ENCODE results near the gene CTIF.
A peak's percentile ranks its signal among the peaks of the same experiment; 100 is the strongest.

The CTIF gene

GRCh38 chr18:48663931-48664847 lies 125.4 kb downstream of the CTIF start:
- DNase-seq (ENCODE audit: low read depth, low spot score) = no peak

GRCh38 chr18:48665654-48666053 lies 126.8 kb downstream of the CTIF start:
- no peak for DNase-seq (ENCODE audit: low read depth, low spot score)

DNA sequence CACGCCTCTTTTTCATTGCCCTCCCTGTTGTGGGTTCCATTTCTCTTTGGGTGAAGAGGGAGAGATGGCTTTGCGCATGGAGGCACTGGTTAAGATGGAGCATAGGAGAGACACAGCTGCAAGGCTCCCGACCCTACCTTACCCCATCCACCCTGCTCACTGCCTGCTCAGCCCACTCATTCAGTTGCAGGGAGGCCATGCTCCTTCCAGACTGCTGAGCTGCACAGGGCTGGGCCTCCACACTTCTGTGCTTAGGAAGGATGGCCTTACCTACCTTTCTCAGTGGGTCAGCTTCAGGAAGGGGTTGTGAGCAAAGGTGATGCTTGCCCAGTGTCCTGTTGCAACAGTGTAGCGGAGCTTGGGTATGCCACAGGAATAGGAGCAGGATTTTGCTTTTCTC lies 127.8 kb downstream of the CTIF start:
- DNase-seq (ENCODE audit: low read depth, low spot score) = no peak

DNA sequence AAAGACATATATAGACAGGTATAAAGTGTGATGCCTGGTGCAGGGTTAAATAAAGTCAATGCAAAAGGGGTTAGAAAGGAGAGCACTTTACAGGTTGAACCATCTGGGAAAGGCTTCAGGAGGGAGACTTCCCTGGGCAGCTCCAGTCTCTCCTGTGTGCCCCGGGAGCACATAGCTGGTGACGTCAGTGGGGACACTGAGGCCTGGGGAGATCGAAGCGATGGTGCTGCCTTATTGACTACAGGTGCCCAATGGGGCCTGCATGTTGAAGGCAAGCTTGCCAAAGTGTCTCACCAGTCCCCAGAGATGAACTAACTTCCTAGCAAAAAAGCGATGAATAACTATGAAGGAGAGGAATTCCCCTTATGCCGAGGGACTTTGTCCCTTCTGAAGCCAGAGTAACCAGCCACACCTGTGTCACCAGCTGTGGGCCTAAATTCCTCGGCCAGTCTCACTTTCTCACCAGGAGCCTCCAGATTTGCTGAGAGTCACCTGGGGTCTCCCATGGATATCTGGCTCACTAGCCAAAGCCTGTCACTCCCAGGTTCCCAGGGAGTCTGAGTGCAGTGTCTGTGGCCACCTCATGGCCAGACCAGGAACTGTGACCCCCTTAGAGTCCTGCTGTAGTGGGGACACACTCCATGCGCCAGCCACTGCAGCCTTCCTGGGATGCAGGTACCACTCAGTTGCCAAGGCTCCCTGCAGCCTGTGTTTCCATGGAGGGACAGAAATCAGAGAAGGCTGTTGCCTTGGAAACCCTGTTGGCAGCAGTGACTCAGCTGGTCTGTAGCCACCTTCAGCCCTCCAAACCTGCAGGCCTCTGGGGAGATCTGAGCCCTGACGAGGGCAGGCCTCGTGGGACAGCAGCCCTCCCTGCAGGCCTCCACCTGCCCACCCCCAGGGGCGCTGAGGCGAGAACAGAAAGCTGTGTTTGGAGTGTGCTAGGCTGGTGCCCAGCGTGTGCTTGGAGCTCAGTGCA lies 128.7 kb downstream of the CTIF start:
- DNase-seq (ENCODE audit: low read depth, low spot score) = no peak

DNA sequence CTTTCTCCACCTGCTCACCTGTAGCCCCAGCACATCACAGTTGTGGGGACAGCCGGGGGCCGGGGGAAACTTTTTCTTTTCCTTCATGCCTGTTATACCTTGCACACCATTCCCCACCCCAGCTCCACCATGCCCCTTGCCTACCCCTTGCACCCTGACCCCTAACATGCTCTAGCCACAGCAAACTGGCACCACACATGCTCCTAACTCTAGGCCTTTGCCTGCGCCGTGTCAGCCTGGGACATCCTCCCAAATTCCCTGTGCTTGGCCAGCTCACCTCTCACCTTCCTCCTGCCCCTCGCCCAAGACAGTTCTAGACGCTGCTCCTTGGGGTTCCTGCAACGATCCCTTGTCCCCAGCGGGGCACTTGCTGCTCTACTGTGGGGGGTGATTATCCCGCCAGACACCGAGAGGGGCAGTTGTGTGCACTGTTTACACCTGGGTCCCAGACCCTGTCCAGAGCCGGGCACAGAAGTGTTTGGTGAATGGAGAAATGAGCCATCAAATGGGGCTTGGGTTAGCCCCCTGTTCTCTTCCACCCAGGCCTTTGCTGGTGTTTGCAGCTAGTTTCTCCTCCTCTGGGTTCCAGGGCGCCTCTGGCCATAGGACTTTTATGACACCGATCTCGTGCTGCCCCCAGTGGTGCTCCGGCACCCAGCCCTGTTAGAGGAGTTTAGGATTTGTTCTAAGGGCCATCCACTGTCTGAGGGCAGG lies 129.8 kb downstream of the CTIF start:
- no peak for DNase-seq (ENCODE audit: low read depth, low spot score)

DNA sequence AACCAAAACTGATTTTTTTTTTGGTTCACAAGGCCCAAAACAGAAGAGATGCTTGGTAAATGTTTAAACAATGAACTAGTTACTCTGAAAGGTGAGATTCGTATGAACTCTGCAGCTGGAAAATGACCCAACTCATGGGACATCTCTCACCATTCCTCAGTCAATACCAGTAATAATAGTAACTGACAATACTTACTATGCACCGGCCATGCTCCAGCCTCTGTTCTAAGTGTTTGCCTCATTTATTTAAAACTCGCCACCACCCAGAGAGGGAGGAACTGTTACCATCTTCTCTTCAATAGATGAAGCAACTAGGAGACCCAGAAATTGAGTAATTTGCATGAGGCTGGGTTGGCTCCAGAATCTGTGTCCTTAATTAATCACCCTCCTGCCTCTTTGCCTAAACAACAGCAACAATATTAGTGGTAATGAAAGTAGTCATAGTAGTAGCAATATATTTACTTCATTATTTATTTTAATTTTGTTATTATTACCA lies 130.4 kb downstream of the CTIF start:
- no peak for DNase-seq (ENCODE audit: low read depth, low spot score)

- no peak for DNase-seq (ENCODE audit: low read depth, low spot score)
Observed at GRCh38 chr18:48669991-48670750, 131.3 kb downstream of the CTIF start.

DNA sequence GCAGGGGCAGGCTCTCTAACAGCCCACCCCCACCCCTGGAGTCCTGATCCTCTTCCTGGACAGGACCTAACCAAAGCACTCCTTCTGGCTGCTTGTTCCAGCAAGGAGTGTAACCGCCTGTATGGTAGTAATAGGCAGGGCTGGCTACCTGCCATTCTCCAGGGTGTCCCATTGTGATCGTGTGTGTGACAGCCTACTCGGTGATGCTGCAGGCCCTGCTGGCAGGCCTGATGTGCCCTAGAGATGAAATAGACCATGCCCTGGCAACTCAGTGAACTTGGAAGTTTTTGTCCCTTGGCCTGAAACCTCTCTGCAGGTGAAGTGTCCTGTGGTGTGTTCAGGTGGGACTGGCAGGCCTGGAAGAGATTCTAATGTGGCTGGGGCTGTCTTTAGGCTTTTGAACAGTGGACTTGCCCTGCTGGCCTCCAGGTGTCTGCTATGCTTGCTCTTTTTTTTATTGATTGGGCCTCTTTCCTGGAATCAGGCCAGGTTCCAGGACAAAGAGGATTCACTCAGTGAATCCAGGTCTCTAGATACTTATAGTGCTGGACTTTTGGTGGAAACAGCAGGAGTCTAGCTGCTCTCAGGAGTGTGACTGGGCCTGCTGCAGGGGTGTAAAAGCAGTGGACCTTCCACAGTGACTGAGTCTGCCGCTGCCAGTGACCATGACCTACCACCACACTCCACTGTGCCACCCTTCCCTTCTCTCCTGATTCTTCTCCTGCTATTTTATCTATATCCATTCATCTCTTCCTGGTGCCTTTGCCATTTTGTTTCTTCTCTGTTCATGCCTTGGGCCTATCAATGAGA lies 132.1 kb downstream of the CTIF start:
- no peak for DNase-seq (ENCODE audit: low read depth, low spot score)

- DNase-seq (ENCODE audit: low read depth, low spot score) = no peak
Observed at GRCh38 chr18:48671561-48671945, 132.7 kb downstream of the CTIF start.

DNA sequence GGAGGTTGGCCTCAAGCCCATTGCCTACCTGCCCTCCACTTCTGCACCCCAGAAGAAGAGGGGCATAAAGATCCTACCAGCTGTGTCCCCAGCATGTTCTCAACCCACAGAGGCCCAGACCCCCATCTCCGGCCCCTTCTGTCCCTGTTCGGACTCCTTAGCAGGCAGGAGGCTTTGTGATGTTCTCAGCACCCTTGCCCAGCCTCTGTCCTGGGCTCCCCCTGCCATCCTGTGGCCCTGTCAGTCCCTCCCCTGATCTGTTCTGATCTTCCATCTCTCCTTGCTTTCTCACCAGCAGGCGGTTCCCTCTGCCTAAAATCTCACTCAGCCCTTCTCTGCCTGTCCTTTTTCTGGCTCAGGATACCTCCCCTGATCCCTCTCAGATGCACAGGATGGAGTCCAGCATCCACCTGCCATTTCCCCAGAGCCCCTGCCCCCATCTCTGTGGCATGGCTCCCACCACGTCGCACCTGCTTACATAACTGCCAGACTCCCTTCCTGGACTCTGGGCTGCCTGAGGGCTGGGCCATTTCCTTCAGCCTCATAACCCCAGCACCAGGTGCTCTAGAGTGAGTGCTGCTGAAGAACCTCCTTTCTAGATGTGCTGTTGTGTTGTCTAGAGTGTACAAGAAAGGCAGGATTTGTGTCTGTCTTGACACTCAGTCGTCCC lies 134.0 kb downstream of the CTIF start:
- no peak for DNase-seq (ENCODE audit: low read depth, low spot score)

DNA sequence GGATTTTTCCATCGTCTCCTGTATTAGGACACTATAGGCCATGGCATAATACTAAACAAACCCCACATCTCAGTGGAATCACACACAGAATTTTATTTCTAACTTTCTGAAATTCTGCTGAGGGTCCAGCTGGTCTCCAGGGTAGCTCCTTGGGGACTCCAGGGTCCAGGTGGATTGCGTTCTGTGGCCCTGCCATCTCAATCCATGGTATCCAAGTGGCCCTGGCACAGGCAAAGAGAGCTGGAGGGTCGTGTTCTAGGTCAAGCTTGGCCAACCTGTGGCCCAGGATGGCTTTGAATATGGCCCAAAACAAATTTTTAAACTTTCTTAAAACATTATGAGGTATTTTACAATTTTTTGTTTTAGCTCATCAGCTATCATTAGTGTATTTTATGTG lies 134.6 kb downstream of the CTIF start:
- no peak for DNase-seq (ENCODE audit: low read depth, low spot score)

- DNase-seq (ENCODE audit: low read depth, low spot score) = no peak
Observed at GRCh38 chr18:48673853-48674721, 135.3 kb downstream of the CTIF start.

DNA sequence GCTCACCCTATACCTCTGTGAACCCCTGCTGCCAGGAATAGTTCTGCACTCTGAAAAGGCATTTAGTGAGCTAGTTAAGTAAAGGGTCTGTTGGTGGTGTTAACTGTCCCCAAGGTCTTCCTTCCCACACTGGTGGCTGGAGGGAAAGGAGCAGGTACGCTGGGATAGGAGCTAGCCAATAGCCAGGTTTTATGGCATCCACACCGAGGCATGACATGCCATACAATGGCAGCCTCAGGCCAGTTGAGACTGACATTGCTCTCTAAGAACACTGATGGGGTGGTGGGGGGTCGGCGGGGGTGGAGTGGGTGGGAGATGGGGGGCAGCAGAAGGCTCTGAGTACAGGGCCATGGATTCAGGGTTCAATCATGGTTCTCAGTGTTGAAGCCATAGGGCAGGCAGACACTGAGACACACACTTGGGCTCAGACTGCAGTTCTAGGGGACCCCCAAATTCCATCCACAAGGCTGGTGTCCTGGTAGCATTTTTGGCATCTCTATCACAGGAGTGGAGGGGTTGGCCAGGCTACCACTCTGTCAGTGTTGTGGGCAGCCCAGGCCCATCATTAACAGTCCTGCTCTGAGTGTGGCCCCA lies 136.0 kb downstream of the CTIF start:
- DNase-seq (ENCODE audit: low read depth, low spot score) = no peak

- peak; percentile 61 for DNase-seq (ENCODE audit: low read depth, low spot score)
Observed at GRCh38 chr18:48675352-48675761, 136.5 kb downstream of the CTIF start.

DNA sequence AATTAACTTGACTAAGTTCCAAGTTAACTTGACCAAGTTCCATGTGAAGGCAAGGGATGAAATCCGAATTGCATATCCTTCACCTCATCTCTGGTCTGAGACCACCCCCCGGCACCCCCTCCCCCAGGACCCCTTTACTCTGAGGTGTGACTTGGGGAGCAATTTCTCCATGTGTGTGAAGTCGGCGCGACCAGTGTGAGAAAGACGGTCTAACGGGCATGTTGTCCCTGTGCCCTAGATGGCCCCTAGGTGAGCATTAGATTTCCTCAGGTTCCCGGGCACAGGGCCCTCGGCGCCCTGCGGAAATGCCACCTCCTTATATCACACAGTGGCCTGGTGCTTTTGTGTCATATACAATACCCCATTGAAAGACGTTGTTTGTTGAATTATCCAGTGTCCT lies 137.1 kb downstream of the CTIF start:
- DNase-seq (ENCODE audit: low read depth, low spot score) = no peak

- no peak for DNase-seq (ENCODE audit: low read depth, low spot score)
Observed at GRCh38 chr18:48676346-48676745, 137.5 kb downstream of the CTIF start.

- DNase-seq (ENCODE audit: low read depth, low spot score) = no peak
Observed at GRCh38 chr18:48676756-48677368, 138.0 kb downstream of the CTIF start.

All from smooth muscle cell of the brain vasculature (primary cell).